ENCODE results near the gene MICAL3. TPM values are rescaled to one million over a fixed set of nuclear protein-coding genes. Genes with fewer than 3 reads are reported as not detected.
A peak's percentile ranks its signal among the peaks of the same experiment; 100 is the strongest.

MICAL3 gene
- total and polyA plus RNA-seq, 9 of the 15 experiments (the other 6 are each of a cell fraction or from before 2014, with no cell fraction given) = 0.53 to 32.1 (median 12.3) TPM

DNA sequence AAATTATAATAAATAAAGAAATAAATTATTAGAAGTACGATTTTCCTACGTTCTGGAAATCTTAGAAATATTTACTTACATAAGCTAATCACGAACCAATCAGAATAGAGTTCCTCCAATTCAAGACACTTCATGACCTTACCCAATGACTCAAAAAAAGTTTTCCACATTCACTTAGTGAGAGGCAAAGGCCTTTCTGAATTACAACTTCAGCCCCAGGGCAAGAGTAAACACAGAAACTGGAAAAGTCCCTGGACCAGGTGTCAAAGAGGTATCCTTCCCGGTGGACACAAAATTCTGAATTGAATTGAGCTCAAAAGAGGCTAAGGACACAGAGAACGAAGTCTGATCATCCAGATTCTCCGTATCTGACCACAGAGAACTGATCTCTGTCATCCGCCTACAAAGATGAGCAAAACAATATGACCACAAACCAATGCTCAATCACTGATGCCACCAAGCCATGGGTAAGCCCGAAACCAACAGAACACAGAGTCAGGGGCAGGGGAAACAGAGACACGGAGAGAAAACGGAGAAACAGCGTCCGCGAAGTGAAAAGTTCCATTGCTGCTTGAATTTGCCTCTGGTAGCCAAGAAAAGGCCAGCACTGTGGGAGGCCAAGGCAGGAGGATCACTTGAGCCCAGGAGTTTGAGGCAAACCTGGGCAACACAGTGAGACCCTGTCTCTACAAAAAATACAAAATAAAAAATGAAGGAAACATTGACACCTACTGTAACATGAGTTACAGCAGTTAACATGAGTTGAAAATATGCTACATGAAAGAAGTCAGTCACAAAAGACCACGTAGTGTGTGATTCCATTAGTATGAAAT is 256.9 kb downstream of the MICAL3 start:
- ChIA-PET CTCF (ENCODE audit: low intra/inter-chr PET ratio) (no interaction called here), POLR2A (interaction anchor here (0.6 to 1.1 kb wide), 4 partner anchors 12 to 69 kb away, joined by 3 read pairs; no protein-coding TSS in a partner anchor)
- H4K20me1 ChIP-seq (replicated peaks; ENCODE audit: control insufficient read depth, insufficient read depth, low read length) = peaks cover 51% of the 10 kb centered on the region
- peak; percentile 80 for TF ChIP-seq ZNF121 (CRISPR knock-in tag; conservative IDR thresholded peaks at IDR 0.05)
- TF ChIP-seq RBM17 (IDR thresholded peaks at IDR 0.05; ENCODE audit: borderline replicate concordance, low read depth, low read length) = no peak
- no peak for TF ChIP-seq ZEB2 (IDR thresholded peaks at IDR 0.05)
- TF ChIP-seq POU5F1 (IDR thresholded peaks at IDR 0.05; ENCODE audit: borderline replicate concordance, low read depth, low read length, partially characterized antibody) = no peak
- TF ChIP-seq RNF2 (IDR thresholded peaks at IDR 0.05) = no peak
- TF ChIP-seq, protein P1, sequence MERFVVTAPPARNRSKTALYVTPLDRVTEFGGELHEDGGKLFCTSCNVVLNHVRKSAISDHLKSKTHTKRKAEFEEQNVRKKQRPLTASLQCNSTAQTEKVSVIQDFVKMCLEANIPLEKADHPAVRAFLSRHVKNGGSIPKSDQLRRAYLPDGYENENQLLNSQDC (CRISPR knock-in tag; IDR thresholded peaks at IDR 0.05) = no peak
- ATAC-seq = no peak
- no TSS peak for BruUV-seq (replicated peaks)
- DNase-seq (ENCODE audit: extremely low read depth in 1 of 4, low spot score in 3 of 4) = no peak
- no peaks in the 10 kb centered on the region for H3K27me3 ChIP-seq (ENCODE audit: control insufficient read depth in 2 of 2, insufficient read depth in 2 of 2, low read length in 2 of 2)
- H3K79me2 ChIP-seq (ENCODE audit: control insufficient read depth, insufficient read depth, low read length) = peaks cover 82% of the 10 kb centered on the region
- intact Hi-C loops (cut with micrococcal nuclease) = no loop called here
- no peak overlapping the region for H3K9ac ChIP-seq (ENCODE audit: insufficient read depth in 1 of 2, low read depth in 2 of 2, low read length in 2 of 2)
- in situ Hi-C loops (cut with MboI) = no loop called here
- no peaks in the 10 kb centered on the region for H3K9me3 ChIP-seq (replicated peaks; ENCODE audit: control insufficient read depth, insufficient read depth, low read depth, low read length)
- no peak overlapping the region for H2AFZ ChIP-seq (ENCODE audit: low read depth, low read length)
- no peaks in the 10 kb centered on the region for H3K9me1 ChIP-seq (ENCODE audit: control insufficient read depth, insufficient read depth, low read length)
- peak; percentile 49 for FAIRE-seq
- peaks cover 0 to 31% of the 10 kb centered on the region in 2 experiments; a peak in 3 of 5 replicates for H3K4me1 ChIP-seq (replicated peaks in 1 of 2; ENCODE audit: control insufficient read depth in 2 of 2, insufficient read depth in 2 of 2, low read length in 2 of 2)
- no peak overlapping the region for H3K4me2 ChIP-seq (ENCODE audit: insufficient read depth, low read length)
- H3K36me3 ChIP-seq (ENCODE audit: control insufficient read depth, insufficient read depth, low read length) = peaks cover 14% of the 10 kb centered on the region; the same call in 2 of the 3 replicates
- H3K27ac ChIP-seq (ENCODE audit: extremely low read depth, low read depth, low read length) = no peak overlapping the region
- H3K4me3 ChIP-seq = no peak overlapping the region
- 79% methylated on average over 14 of the region's 14 CpGs for WGBS (ENCODE audit: insufficient coverage, low coverage, missing lambda C conversion rate)

All from K562 (cell line).